Liver (tissue), 9 donors: ENCODE results near the gene COPG2. TPM values are rescaled to one million over a fixed set of nuclear protein-coding genes. Genes with fewer than 3 reads are reported as not detected.

Experiments
- DNase-seq: peaks from one replicate; pipeline ENCODE4 v3.0.0-alpha.2; 2017; ENCODE audit warnings: low spot score
- H3K27ac ChIP-seq, 2 donors: one replicate each; pipeline ENCODE4 v1.7.0; 2013; ENCODE audit warnings: inconsistent platforms in 2 of 2, low read length in 2 of 2, control low read depth in 1 of 2, low read depth in 1 of 2, mild to moderate bottlenecking in 1 of 2
- H3K27me3 ChIP-seq, 4 donors: one replicate each; pipeline versions ENCODE4 v1.6.1 to v1.7.0; 2013; ENCODE audit warnings: low read length in 3 of 4, inconsistent platforms in 1 of 4, mild to moderate bottlenecking in 1 of 4, moderate library complexity in 1 of 4; ENCODE audit not compliant: control insufficient read depth in 4 of 4, insufficient read depth in 4 of 4
- H3K36me3 ChIP-seq, 4 donors: one replicate each; pipeline versions ENCODE4 v1.6.1 to v1.7.0; 2013; ENCODE audit warnings: low read length in 3 of 4, mild to moderate bottlenecking in 3 of 4, low read depth in 1 of 4, moderate library complexity in 1 of 4; ENCODE audit not compliant: control insufficient read depth in 4 of 4, insufficient read depth in 3 of 4
- H3K4me1 ChIP-seq, 4 donors: one replicate each; pipeline versions ENCODE4 v1.6.1 to v1.7.0; 2013; ENCODE audit warnings: low read length in 3 of 4, mild to moderate bottlenecking in 3 of 4, moderate library complexity in 1 of 4; ENCODE audit not compliant: control insufficient read depth in 4 of 4, insufficient read depth in 4 of 4
- H3K4me3 ChIP-seq, 3 donors: one replicate each; pipeline versions ENCODE4 v1.6.1 to v1.7.0; 2013; ENCODE audit warnings: low read length in 3 of 3, control low read depth in 1 of 3, low read depth in 1 of 3, mild to moderate bottlenecking in 1 of 3
- H3K9ac ChIP-seq, 2 donors: one replicate each; pipeline ENCODE4 v1.7.0; 2013; ENCODE audit warnings: low read length in 2 of 2, mild to moderate bottlenecking in 2 of 2, moderate library complexity in 2 of 2, control low read depth in 1 of 2, low read depth in 1 of 2
- H3K9me3 ChIP-seq, 4 donors: one replicate each; pipeline versions ENCODE4 v1.6.1 to v1.7.0; 2013; ENCODE audit warnings: low read length in 3 of 4; ENCODE audit not compliant: control insufficient read depth in 4 of 4
- EGR1 ChIP-seq, 2 donors: IDR thresholded peaks; 2 replicates each; pipeline ENCODE4 v1.6.1; 2016 to 2018; ENCODE audit warnings: antibody characterized with exemption in 2 of 2, low read depth in 2 of 2
- FOXA1 ChIP-seq: IDR thresholded peaks from 2 replicates; pipeline ENCODE4 v1.6.1; 2016; ENCODE audit warnings: antibody characterized with exemption
- FOXA2 ChIP-seq: IDR thresholded peaks from 2 replicates; pipeline ENCODE4 v1.6.1; 2016; ENCODE audit warnings: antibody characterized with exemption
- GABPA ChIP-seq, 2 donors: IDR thresholded peaks in 1 of 2; conservative IDR thresholded peaks in 1 of 2; 2 replicates each; pipeline ENCODE4 v1.6.1; 2016; ENCODE audit warnings: antibody characterized with exemption in 2 of 2, mild to moderate bottlenecking in 1 of 2, moderate library complexity in 1 of 2
- HNF4A ChIP-seq, 2 donors: conservative IDR thresholded peaks; 2 replicates each; pipeline ENCODE4 v1.6.1; 2016; ENCODE audit warnings: antibody characterized with exemption in 2 of 2, mild to moderate bottlenecking in 2 of 2
- JUND ChIP-seq, 2 donors: IDR thresholded peaks; 2 replicates each; pipeline ENCODE4 v1.6.1; 2016; ENCODE audit warnings: antibody characterized with exemption in 2 of 2
- NR2F2 ChIP-seq: IDR thresholded peaks from 2 replicates; pipeline ENCODE4 v1.6.1; 2016; ENCODE audit warnings: antibody characterized with exemption
- RAD21 ChIP-seq, 2 donors: IDR thresholded peaks; 2 replicates each; pipeline ENCODE4 v1.6.1; 2016; ENCODE audit warnings: antibody characterized with exemption in 2 of 2, mild to moderate bottlenecking in 2 of 2
- RXRA ChIP-seq, 2 donors: IDR thresholded peaks; 2 replicates each; pipeline ENCODE4 v1.6.1; 2017 to 2018; ENCODE audit warnings: antibody characterized with exemption in 2 of 2, mild to moderate bottlenecking in 1 of 2
- SP1 ChIP-seq: IDR thresholded peaks from 2 replicates; pipeline ENCODE4 v1.6.1; 2018; ENCODE audit warnings: antibody characterized with exemption, mild to moderate bottlenecking
- TAF1 ChIP-seq: conservative IDR thresholded peaks from 2 replicates; pipeline ENCODE4 v1.6.1; 2016; ENCODE audit warnings: antibody characterized with exemption, mild to moderate bottlenecking
- YY1 ChIP-seq: IDR thresholded peaks from 2 replicates; pipeline ENCODE4 v1.6.1; 2016; ENCODE audit warnings: antibody characterized with exemption, mild to moderate bottlenecking
- WGBS: extraction: QIAGEN DNeasy Blood & Tissue Kit; methylation state at CpG from one replicate; pipeline ENCODE4 v1.1.7; 2013; 5-methylcytosine and 5-hydroxymethylcytosine counted together
- polyA plus RNA-seq, 2 donors: library from polyadenylated mRNA; stranded (reverse) in 1 of 2; unstranded in 1 of 2; fragments of 200-250 nt in 1 of 2; fragments of >200 nt in 1 of 2; fragmentation: Nextera tagmentation in 1 of 2; extraction: Ambion mirVana in 1 of 2; gene quantifications; one replicate each; pipeline versions ENCODE4 v1.2.1 to v1.2.3, GENCODE V29; 2013 to 2015
- total RNA-seq, 2 donors: library from RNA; depleted of rRNA; stranded (reverse); fragments of >200 nt; gene quantifications; one replicate each; pipeline ENCODE4 v1.2.3, GENCODE V29; 2014
- TF ChIP-seq, protein P1 (sequence below): IDR thresholded peaks from 2 replicates; pipeline ENCODE4 v1.6.1; 2016; ENCODE audit warnings: antibody characterized with exemption
- TF ChIP-seq, protein P2 (sequence below): IDR thresholded peaks from 2 replicates; pipeline ENCODE4 v1.6.1; 2016; ENCODE audit warnings: antibody characterized with exemption
- TF ChIP-seq, protein P3 (sequence below): IDR thresholded peaks from 2 replicates; pipeline ENCODE4 v1.6.1; 2016; ENCODE audit warnings: antibody characterized with exemption, mild to moderate bottlenecking
- TF ChIP-seq, protein P4 (sequence below): fragments of 150-350 bp; IDR thresholded peaks from 2 replicates; pipeline ENCODE4 v1.5.1; 2017; ENCODE audit warnings: improper control_type of control experiment, low read depth, low read length; ENCODE audit not compliant: missing input control
- TF ChIP-seq, protein P5 (sequence below): IDR thresholded peaks from 2 replicates; pipeline ENCODE4 v1.6.1; 2016; ENCODE audit warnings: antibody characterized with exemption
- donor health status: healthy.
- donor health status: healthy.
- donor health status: healthy.
- donor health status: healthy.
- donor health status: healthy.

Gene COPG2
- total and polyA plus RNA-seq, 4 donors, result 0.99 to 10.3 (median 4.7) TPM

DNA sequence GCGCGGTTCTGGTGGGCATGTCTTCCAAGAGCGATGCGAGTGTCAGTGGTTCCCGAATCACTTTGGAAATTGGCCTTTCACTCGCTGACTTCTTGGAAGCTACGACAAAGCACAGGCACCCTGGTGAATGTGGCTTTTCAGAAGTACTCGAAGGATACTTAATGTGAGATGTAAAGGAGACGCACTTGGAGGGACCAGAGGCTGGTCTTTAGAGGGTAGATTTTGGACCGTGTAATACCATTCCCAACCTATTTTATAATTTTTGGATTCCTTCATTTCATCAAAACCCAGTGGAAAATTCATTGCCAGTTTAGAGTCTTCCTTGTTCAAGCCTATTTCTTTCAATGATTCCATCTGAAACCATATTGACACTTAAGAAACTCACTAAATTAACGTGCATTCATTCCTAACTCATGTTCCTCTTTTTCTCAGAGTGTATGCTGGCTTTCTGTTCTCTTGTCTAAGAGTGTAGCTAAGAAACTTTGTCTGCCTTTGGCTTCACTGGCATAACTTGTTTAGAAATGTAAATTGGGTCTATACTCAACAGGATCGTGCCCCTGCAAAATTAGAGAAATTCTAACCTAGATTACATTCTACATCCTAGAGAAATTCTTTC lies 645 bp upstream of the COPG2 start:
- 12% methylated on average over 12 of the region's 12 CpGs for WGBS
- peak overlapping the region; percentile 73 to 97 (median 73) for H3K4me3 ChIP-seq
- H3K4me1 ChIP-seq, result peaks cover 0 to 7% (median 4%) of the 10 kb centered on the region in 4 donors
- no peak overlapping the region for H3K27ac ChIP-seq
- no peaks in the 10 kb centered on the region for H3K9me3 ChIP-seq
- TF ChIP-seq HNF4A (conservative IDR thresholded peaks at IDR 0.05) (no peak), NR2F2 (no peak), FOXA2 (no peak), YY1 (no peak), GABPA (IDR thresholded peaks at IDR 0.05 in 1 of 2, conservative IDR thresholded peaks at IDR 0.05 in 1 of 2) (no peak), JUND (IDR thresholded peaks at IDR 0.05) (no peak), TAF1 (no peak), RAD21 (IDR thresholded peaks at IDR 0.05) (no peak), FOXA1 (no peak), EGR1 (IDR thresholded peaks at IDR 0.05; ENCODE audit: low read depth in 2 of 2) (no peak), SP1 (no peak)
- TF ChIP-seq, protein P1, sequence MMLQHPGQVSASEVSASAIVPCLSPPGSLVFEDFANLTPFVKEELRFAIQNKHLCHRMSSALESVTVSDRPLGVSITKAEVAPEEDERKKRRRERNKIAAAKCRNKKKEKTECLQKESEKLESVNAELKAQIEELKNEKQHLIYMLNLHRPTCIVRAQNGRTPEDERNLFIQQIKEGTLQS, result no peak
- TF ChIP-seq, protein P2, sequence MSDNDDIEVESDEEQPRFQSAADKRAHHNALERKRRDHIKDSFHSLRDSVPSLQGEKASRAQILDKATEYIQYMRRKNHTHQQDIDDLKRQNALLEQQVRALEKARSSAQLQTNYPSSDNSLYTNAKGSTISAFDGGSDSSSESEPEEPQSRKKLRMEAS, result no peak
- TF ChIP-seq, protein P3, sequence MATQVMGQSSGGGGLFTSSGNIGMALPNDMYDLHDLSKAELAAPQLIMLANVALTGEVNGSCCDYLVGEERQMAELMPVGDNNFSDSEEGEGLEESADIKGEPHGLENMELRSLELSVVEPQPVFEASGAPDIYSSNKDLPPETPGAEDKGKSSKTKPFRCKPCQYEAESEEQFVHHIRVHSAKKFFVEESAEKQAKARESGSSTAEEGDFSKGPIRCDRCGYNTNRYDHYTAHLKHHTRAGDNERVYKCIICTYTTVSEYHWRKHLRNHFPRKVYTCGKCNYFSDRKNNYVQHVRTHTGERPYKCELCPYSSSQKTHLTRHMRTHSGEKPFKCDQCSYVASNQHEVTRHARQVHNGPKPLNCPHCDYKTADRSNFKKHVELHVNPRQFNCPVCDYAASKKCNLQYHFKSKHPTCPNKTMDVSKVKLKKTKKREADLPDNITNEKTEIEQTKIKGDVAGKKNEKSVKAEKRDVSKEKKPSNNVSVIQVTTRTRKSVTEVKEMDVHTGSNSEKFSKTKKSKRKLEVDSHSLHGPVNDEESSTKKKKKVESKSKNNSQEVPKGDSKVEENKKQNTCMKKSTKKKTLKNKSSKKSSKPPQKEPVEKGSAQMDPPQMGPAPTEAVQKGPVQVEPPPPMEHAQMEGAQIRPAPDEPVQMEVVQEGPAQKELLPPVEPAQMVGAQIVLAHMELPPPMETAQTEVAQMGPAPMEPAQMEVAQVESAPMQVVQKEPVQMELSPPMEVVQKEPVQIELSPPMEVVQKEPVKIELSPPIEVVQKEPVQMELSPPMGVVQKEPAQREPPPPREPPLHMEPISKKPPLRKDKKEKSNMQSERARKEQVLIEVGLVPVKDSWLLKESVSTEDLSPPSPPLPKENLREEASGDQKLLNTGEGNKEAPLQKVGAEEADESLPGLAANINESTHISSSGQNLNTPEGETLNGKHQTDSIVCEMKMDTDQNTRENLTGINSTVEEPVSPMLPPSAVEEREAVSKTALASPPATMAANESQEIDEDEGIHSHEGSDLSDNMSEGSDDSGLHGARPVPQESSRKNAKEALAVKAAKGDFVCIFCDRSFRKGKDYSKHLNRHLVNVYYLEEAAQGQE, result no peak
- DNase-seq, result no peak
- H3K36me3 ChIP-seq, result no peaks in the 10 kb centered on the region
- no peaks in the 10 kb centered on the region for H3K27me3 ChIP-seq
- peak overlapping the region in 1 of 2 donors; percentile 45 for H3K9ac ChIP-seq

DNA sequence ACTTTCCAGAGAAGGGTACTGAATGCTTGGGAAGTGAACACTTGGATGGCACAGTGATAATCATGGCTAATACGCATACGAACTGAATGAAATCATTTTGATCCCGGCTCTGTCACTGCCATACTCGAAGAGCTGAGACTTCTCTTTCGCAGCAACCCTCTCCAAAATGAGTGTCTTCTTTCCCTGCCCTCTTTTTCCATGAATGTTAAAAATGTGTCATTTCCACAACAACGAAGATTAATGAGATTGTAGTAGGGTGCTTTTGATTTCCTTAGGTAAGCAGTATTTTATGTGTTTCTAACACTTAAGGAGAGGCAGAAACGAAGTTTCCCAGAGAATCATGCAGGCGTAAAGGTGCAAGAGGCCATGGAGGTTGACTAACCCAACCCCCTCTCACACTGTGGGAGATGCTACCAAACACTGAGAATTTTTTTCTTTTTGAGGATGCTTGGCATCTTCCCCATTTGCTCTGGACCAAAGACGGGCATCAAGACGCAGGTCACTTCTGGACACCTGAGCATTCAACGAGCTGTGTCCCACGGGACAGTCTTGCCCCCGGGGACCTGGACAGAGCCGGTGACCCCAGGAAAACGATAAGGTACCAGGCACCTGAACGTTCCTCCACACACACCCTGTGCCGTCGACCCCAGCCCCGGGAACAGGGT lies 823 bp downstream of the COPG2 start:
- TF ChIP-seq HNF4A (conservative IDR thresholded peaks at IDR 0.05) (no peak), RAD21 (IDR thresholded peaks at IDR 0.05) (peak in 1 of 2 donors; percentile 4)
- Histone ChIP-seq H3K4me1 (peaks cover 0 to 7% (median 4%) of the 10 kb centered on the region in 4 donors), H3K27ac (no peak overlapping the region), H3K27me3 (no peaks in the 10 kb centered on the region), H3K9me3 (no peaks in the 10 kb centered on the region), H3K4me3 (peak overlapping the region; percentile 73 to 97 (median 73)), H3K36me3 (no peaks in the 10 kb centered on the region), H3K9ac (peak overlapping the region; percentile 15 to 39)
- 23% methylated on average over 19 of the region's 19 CpGs for WGBS
- DNase-seq, result no peak

DNA sequence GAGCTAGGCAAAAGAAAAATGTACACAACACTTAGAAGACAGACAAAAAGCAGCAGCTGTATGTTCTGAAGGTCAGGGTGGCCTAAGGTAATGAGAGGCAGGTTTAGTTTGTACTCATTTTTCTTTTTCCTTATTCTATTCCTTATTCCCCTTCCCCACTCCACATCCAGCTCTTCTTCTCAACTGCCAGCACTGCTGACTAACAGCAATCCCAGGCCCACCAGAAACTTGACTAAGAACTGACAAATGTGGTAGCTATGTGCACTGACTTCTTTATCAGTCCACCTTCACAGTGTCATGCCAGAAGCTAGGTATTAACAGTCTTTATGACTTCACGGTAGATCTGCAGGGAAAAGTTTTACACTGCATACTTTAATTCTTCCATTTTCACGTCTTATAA lies 6.1 kb downstream of the COPG2 start:
- H3K27ac ChIP-seq, result no peak overlapping the region
- no peaks in the 10 kb centered on the region for H3K27me3 ChIP-seq
- H3K36me3 ChIP-seq, result peaks cover 2 to 14% (median 7%) of the 10 kb centered on the region in 4 donors
- no peak overlapping the region for H3K9ac ChIP-seq
- no peak for DNase-seq
- no peaks in the 10 kb centered on the region for H3K4me1 ChIP-seq
- WGBS, result 94% methylated on average over 2 of the region's 2 CpGs
- H3K4me3 ChIP-seq, result no peak overlapping the region
- H3K9me3 ChIP-seq, result no peaks in the 10 kb centered on the region
- no peak for TF ChIP-seq HNF4A (conservative IDR thresholded peaks at IDR 0.05)
- no peak for TF ChIP-seq JUND (IDR thresholded peaks at IDR 0.05)
- TF ChIP-seq GABPA (IDR thresholded peaks at IDR 0.05 in 1 of 2, conservative IDR thresholded peaks at IDR 0.05 in 1 of 2), result no peak
- no peak for TF ChIP-seq EGR1 (IDR thresholded peaks at IDR 0.05; ENCODE audit: low read depth in 2 of 2)
- no peak for TF ChIP-seq FOXA2
- no peak for TF ChIP-seq TAF1
- TF ChIP-seq, protein P4, sequence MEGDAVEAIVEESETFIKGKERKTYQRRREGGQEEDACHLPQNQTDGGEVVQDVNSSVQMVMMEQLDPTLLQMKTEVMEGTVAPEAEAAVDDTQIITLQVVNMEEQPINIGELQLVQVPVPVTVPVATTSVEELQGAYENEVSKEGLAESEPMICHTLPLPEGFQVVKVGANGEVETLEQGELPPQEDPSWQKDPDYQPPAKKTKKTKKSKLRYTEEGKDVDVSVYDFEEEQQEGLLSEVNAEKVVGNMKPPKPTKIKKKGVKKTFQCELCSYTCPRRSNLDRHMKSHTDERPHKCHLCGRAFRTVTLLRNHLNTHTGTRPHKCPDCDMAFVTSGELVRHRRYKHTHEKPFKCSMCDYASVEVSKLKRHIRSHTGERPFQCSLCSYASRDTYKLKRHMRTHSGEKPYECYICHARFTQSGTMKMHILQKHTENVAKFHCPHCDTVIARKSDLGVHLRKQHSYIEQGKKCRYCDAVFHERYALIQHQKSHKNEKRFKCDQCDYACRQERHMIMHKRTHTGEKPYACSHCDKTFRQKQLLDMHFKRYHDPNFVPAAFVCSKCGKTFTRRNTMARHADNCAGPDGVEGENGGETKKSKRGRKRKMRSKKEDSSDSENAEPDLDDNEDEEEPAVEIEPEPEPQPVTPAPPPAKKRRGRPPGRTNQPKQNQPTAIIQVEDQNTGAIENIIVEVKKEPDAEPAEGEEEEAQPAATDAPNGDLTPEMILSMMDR, result no peak
- no peak for TF ChIP-seq RXRA (IDR thresholded peaks at IDR 0.05)
- TF ChIP-seq, protein P5, sequence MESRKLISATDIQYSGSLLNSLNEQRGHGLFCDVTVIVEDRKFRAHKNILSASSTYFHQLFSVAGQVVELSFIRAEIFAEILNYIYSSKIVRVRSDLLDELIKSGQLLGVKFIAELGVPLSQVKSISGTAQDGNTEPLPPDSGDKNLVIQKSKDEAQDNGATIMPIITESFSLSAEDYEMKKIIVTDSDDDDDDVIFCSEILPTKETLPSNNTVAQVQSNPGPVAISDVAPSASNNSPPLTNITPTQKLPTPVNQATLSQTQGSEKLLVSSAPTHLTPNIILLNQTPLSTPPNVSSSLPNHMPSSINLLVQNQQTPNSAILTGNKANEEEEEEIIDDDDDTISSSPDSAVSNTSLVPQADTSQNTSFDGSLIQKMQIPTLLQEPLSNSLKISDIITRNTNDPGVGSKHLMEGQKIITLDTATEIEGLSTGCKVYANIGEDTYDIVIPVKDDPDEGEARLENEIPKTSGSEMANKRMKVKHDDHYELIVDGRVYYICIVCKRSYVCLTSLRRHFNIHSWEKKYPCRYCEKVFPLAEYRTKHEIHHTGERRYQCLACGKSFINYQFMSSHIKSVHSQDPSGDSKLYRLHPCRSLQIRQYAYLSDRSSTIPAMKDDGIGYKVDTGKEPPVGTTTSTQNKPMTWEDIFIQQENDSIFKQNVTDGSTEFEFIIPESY, result no peak
- TF ChIP-seq, protein P1, result no peak
- no peak for TF ChIP-seq YY1
- TF ChIP-seq RAD21 (IDR thresholded peaks at IDR 0.05), result no peak
- no peak for TF ChIP-seq SP1
- TF ChIP-seq, protein P2, result no peak
